ENCODE data around the gene DUOXA2.

DNA sequence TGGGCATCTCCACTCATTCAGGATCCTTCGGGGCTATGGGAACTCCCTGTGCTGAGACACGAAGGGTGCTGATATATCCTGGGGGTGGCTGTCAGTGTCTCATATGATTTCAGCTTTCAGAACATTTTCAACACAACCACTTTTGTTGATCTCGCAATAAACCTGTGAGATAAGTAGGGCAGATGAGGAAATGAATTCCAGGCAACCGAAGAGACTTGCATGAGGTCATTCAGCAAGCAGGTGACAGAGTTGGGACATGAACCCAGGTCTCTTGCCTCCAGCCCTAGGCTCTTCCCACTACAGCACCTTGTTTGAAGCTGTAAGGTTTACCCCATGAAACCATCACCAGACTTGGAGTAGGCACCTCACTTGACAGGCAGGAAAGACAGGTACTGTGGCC is 32.3 kb downstream of the DUOXA2 start:
- TF ChIP-seq, protein P1, sequence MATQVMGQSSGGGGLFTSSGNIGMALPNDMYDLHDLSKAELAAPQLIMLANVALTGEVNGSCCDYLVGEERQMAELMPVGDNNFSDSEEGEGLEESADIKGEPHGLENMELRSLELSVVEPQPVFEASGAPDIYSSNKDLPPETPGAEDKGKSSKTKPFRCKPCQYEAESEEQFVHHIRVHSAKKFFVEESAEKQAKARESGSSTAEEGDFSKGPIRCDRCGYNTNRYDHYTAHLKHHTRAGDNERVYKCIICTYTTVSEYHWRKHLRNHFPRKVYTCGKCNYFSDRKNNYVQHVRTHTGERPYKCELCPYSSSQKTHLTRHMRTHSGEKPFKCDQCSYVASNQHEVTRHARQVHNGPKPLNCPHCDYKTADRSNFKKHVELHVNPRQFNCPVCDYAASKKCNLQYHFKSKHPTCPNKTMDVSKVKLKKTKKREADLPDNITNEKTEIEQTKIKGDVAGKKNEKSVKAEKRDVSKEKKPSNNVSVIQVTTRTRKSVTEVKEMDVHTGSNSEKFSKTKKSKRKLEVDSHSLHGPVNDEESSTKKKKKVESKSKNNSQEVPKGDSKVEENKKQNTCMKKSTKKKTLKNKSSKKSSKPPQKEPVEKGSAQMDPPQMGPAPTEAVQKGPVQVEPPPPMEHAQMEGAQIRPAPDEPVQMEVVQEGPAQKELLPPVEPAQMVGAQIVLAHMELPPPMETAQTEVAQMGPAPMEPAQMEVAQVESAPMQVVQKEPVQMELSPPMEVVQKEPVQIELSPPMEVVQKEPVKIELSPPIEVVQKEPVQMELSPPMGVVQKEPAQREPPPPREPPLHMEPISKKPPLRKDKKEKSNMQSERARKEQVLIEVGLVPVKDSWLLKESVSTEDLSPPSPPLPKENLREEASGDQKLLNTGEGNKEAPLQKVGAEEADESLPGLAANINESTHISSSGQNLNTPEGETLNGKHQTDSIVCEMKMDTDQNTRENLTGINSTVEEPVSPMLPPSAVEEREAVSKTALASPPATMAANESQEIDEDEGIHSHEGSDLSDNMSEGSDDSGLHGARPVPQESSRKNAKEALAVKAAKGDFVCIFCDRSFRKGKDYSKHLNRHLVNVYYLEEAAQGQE (IDR thresholded peaks at IDR 0.05; ENCODE audit: borderline replicate concordance), result no peak
- TF ChIP-seq EP300 (conservative IDR thresholded peaks at IDR 0.05; ENCODE audit: poor library complexity, severe bottlenecking) (no peak), RAD21 (conservative IDR thresholded peaks at IDR 0.05) (no peak), EZH2 (IDR thresholded peaks at IDR 0.05; ENCODE audit: borderline replicate concordance, insufficient read depth, low read length, poor library complexity, severe bottlenecking) (no peak)
- TF ChIP-seq, protein P2, sequence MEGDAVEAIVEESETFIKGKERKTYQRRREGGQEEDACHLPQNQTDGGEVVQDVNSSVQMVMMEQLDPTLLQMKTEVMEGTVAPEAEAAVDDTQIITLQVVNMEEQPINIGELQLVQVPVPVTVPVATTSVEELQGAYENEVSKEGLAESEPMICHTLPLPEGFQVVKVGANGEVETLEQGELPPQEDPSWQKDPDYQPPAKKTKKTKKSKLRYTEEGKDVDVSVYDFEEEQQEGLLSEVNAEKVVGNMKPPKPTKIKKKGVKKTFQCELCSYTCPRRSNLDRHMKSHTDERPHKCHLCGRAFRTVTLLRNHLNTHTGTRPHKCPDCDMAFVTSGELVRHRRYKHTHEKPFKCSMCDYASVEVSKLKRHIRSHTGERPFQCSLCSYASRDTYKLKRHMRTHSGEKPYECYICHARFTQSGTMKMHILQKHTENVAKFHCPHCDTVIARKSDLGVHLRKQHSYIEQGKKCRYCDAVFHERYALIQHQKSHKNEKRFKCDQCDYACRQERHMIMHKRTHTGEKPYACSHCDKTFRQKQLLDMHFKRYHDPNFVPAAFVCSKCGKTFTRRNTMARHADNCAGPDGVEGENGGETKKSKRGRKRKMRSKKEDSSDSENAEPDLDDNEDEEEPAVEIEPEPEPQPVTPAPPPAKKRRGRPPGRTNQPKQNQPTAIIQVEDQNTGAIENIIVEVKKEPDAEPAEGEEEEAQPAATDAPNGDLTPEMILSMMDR (IDR thresholded peaks at IDR 0.05; ENCODE audit: poor library complexity, severe bottlenecking), result no peak
